ENCODE results near the gene BRI3. TPM values are rescaled to one million over a fixed set of nuclear protein-coding genes. Genes with fewer than 3 reads are reported as not detected.

Gene BRI3
- total and polyA plus RNA-seq, 10 of the 15 experiments (the other 5 are each of a cell fraction or from before 2014, with no cell fraction given): 4.5 to 56.3 (median 21.5) TPM

GRCh38 chr7:98251601-98252424, 29.7 kb upstream of the BRI3 start, which contains the start of gene TECPR1 (continued):
- no peak for TF ChIP-seq REST (IDR thresholded peaks at IDR 0.05; ENCODE audit: low read depth, low read length)
- peak; percentile 63 for TF ChIP-seq DPF2 (IDR thresholded peaks at IDR 0.05)
- TF ChIP-seq SMAD1 (IDR thresholded peaks at IDR 0.05; ENCODE audit: low read depth, partially characterized antibody): no peak
- TF ChIP-seq E4F1 (IDR thresholded peaks at IDR 0.05; ENCODE audit: borderline replicate concordance, partially characterized antibody): peak; percentile 88
- no peak for TF ChIP-seq SUZ12 (IDR thresholded peaks at IDR 0.05; ENCODE audit: unreplicated experiment)
- TF ChIP-seq MEF2B (IDR thresholded peaks at IDR 0.05; ENCODE audit: partially characterized antibody, poor library complexity, severe bottlenecking): no peak
- no peak for TF ChIP-seq CTCF (IDR thresholded peaks at IDR 0.05 in 2 of 3, conservative IDR thresholded peaks at IDR 0.05 in 1 of 3; ENCODE audit: control insufficient read depth in 2 of 3, extremely low read depth in 1 of 3, insufficient read depth in 1 of 3, low read depth in 3 of 3, low read length in 3 of 3)
- no peak for TF ChIP-seq PAX5 (IDR thresholded peaks at IDR 0.05; ENCODE audit: borderline replicate concordance, low read depth, low read length)
- TF ChIP-seq ZNF217 (IDR thresholded peaks at IDR 0.05): no peak; the same call in 1 of the 2 replicates
- no peak for TF ChIP-seq MTA3 (IDR thresholded peaks at IDR 0.05; ENCODE audit: borderline replicate concordance, low read length)
- no peak; the same call in 1 of the 2 replicates for TF ChIP-seq BACH1 (IDR thresholded peaks at IDR 0.05; ENCODE audit: borderline replicate concordance)
- no peak for TF ChIP-seq MEF2A (IDR thresholded peaks at IDR 0.05; ENCODE audit: insufficient read depth, low read depth, low read length)
- no peak for TF ChIP-seq CHD4 (IDR thresholded peaks at IDR 0.05)
- TF ChIP-seq CEBPB (IDR thresholded peaks at IDR 0.05; ENCODE audit: borderline replicate concordance in 1 of 2, low read depth in 2 of 2, low read length in 2 of 2): no peak
- TF ChIP-seq SPI1 (IDR thresholded peaks at IDR 0.05; ENCODE audit: borderline replicate concordance, insufficient read depth, low read depth, low read length): no peak
- no peak for TF ChIP-seq SRF (IDR thresholded peaks at IDR 0.05; ENCODE audit: low read depth in 2 of 2, low read length in 2 of 2)
- no peak for TF ChIP-seq RELB (IDR thresholded peaks at IDR 0.05; ENCODE audit: low read depth)
- no peak for TF ChIP-seq MTA2 (IDR thresholded peaks at IDR 0.05; ENCODE audit: low read depth)
- no peak for TF ChIP-seq SMAD5 (IDR thresholded peaks at IDR 0.05; ENCODE audit: low read depth)
- TF ChIP-seq SREBF2 (IDR thresholded peaks at IDR 0.05; ENCODE audit: low read length): no peak

Data from GM12878 (cell line).